ENCODE measurements around the gene SYNM.

SYNM gene

GRCh38 chr15:99165020-99165790 is 60.3 kb downstream of the SYNM start:
- Histone ChIP-seq H3K9me3 (ENCODE audit: severe bottlenecking) (no peaks in the 10 kb centered on the region), H3K36me3 (no peaks in the 10 kb centered on the region), H3K27ac (no peak overlapping the region), H3K27me3 (ENCODE audit: insufficient read depth, low read depth, severe bottlenecking) (no peaks in the 10 kb centered on the region), H3K4me3 (ENCODE audit: low read depth, low read length) (no peak overlapping the region)
- no peak for DNase-seq
- TF ChIP-seq CTCF (IDR thresholded peaks at IDR 0.05; ENCODE audit: low read depth, low read length) = no peak

GRCh38 chr15:99165956-99166689 is 61.2 kb downstream of the SYNM start:
- DNase-seq = no peak
- H3K9me3 ChIP-seq (ENCODE audit: severe bottlenecking) = no peaks in the 10 kb centered on the region
- H3K36me3 ChIP-seq = no peaks in the 10 kb centered on the region
- no peaks in the 10 kb centered on the region for H3K27me3 ChIP-seq (ENCODE audit: insufficient read depth, low read depth, severe bottlenecking)
- no peak overlapping the region for H3K27ac ChIP-seq
- no peak overlapping the region for H3K4me3 ChIP-seq (ENCODE audit: low read depth, low read length)
- no peak for TF ChIP-seq CTCF (IDR thresholded peaks at IDR 0.05; ENCODE audit: low read depth, low read length)

- no peaks in the 10 kb centered on the region for H3K9me3 ChIP-seq (ENCODE audit: severe bottlenecking)
- H3K36me3 ChIP-seq = no peaks in the 10 kb centered on the region
- no peak overlapping the region for H3K27ac ChIP-seq
- H3K4me3 ChIP-seq (ENCODE audit: low read depth, low read length) = no peak overlapping the region
- no peaks in the 10 kb centered on the region for H3K27me3 ChIP-seq (ENCODE audit: insufficient read depth, low read depth, severe bottlenecking)
- TF ChIP-seq CTCF (IDR thresholded peaks at IDR 0.05; ENCODE audit: low read depth, low read length) = no peak
- no peak for DNase-seq
These were observed 62.3 kb downstream of the SYNM start for GRCh38 chr15:99167201-99167600.

- TF ChIP-seq CTCF (IDR thresholded peaks at IDR 0.05; ENCODE audit: low read depth, low read length) = no peak
- no peaks in the 10 kb centered on the region for H3K9me3 ChIP-seq (ENCODE audit: severe bottlenecking)
These were observed 62.8 kb downstream of the SYNM start for GRCh38 chr15:99167640-99168039.

GRCh38 chr15:99168601-99169580 is 64.0 kb downstream of the SYNM start:
- H3K36me3 ChIP-seq = no peaks in the 10 kb centered on the region
- no peak overlapping the region for H3K4me3 ChIP-seq (ENCODE audit: low read depth, low read length)
- no peak for DNase-seq
- no peaks in the 10 kb centered on the region for H3K27me3 ChIP-seq (ENCODE audit: insufficient read depth, low read depth, severe bottlenecking)
- no peak overlapping the region for H3K27ac ChIP-seq
- H3K9me3 ChIP-seq (ENCODE audit: severe bottlenecking) = no peaks in the 10 kb centered on the region
- no peak for TF ChIP-seq CTCF (IDR thresholded peaks at IDR 0.05; ENCODE audit: low read depth, low read length)

More at GRCh38 chr15:99167640-99168039, 62.8 kb downstream of the SYNM start:
- H3K27me3 ChIP-seq (ENCODE audit: insufficient read depth, low read depth, severe bottlenecking) = no peaks in the 10 kb centered on the region
- no peak overlapping the region for H3K4me3 ChIP-seq (ENCODE audit: low read depth, low read length)
- no peaks in the 10 kb centered on the region for H3K36me3 ChIP-seq
- DNase-seq = no peak
- H3K27ac ChIP-seq = no peak overlapping the region

All from WERI-Rb-1 (cell line).